Right lobe of liver (tissue), 6 donors: Measurements from ENCODE around the gene AGPAT1. TPM values are rescaled to one million over a fixed set of nuclear protein-coding genes. Genes with fewer than 3 reads are reported as not detected.

Experiments used
- ATAC-seq, 4 donors: fragments of 200-7000 bp; cut with Tn5 transposase; one replicate each; pipeline ENCODE4 v1.9.1; 2020; ENCODE audit warnings: mild to moderate bottlenecking in 4 of 4, moderate library complexity in 4 of 4
- DNase-seq, 3 donors: peaks; one replicate each; pipeline ENCODE4 v3.0.0-alpha.2; 2020
- H3K27ac ChIP-seq, 3 donors: fragments of 200-600 bp; one replicate each; pipeline ENCODE4 v1.8.0; 2022
- H3K27me3 ChIP-seq, 2 donors: fragments of 200-600 bp; one replicate each; pipeline ENCODE4 v1.8.0; 2022
- H3K36me3 ChIP-seq, 4 donors: fragments of 200-600 bp; sonication (generic) in 1 of 4; one replicate each; pipeline versions ENCODE4 v1.5.1 to v1.8.0; 2017 to 2022; ENCODE audit warnings: control low read depth in 1 of 4
- H3K4me1 ChIP-seq, 4 donors: fragments of 200-600 bp; sonication (generic) in 1 of 4; one replicate each; pipeline versions ENCODE4 v1.5.1 to v1.8.0; 2017 to 2022; ENCODE audit warnings: control low read depth in 1 of 4
- H3K4me3 ChIP-seq, 3 donors: fragments of 200-600 bp; one replicate each; pipeline ENCODE4 v1.8.0; 2022
- H3K9me3 ChIP-seq, 4 donors: fragments of 200-600 bp; sonication (generic) in 1 of 4; one replicate each; pipeline versions ENCODE4 v1.5.1 to v1.8.0; 2017 to 2022; ENCODE audit warnings: control low read depth in 1 of 4
- POLR2A ChIP-seq: fragments of 450-650 bp; IDR thresholded peaks from one replicate; pipeline ENCODE4 v1.6.1; 2017; ENCODE audit warnings: antibody characterized with exemption, mild to moderate bottlenecking
- WGBS: methylation state at CpG from one replicate; pipeline ENCODE4 v1.1.6; 2018; ENCODE audit warnings: low coverage, low lambda C conversion rate; ENCODE audit not compliant: insufficient coverage; ENCODE audit errors: missing lambda C conversion rate; 5-methylcytosine and 5-hydroxymethylcytosine counted together
- intact Hi-C, 2 donors: fragments of 100-400 bp; cut with DNase I; formaldehyde crosslinking; loops; one replicate each; pipeline versions ENCODE4 v1.11.2 to v1.14.1; 2022
- long read RNA-seq: library from polyadenylated mRNA; unstranded; transcript quantifications from one replicate; pipeline ENCODE4 v2.0.0, GENCODE V29; 2019
- total RNA-seq, 6 experiments: library from RNA; depleted of rRNA in 2 of 6; stranded (reverse); fragments of >200 nt in 2 of 6; fragmentation: NEBNext Ultra II Directional in 3 of 6; extraction: Animal tissue kit (Norgen Biotek cat#: 25700) in 3 of 6; gene quantifications; one replicate each; pipeline versions ENCODE4 v1.1.0 to v1.2.4, GENCODE V29; 2016 to 2023
- TF ChIP-seq, protein P1 (sequence below), 4 donors: fragments of 200-600 bp in 3 of 4; fragments of 450-650 bp in 1 of 4; IDR thresholded peaks; one replicate each; pipeline versions ENCODE4 v1.5.1 to v1.8.0; 2016 to 2022; ENCODE audit warnings: antibody characterized with exemption in 4 of 4, mild to moderate bottlenecking in 2 of 4
- donor health status: DM: no; HTN: yes; CAD: no.
- donor health status: DM: no; HTN: no; CAD: no.
- donor health status: DM: no; HTN: no; CAD: no.
- donor health status: DM: no; HTN: yes; CAD: no.
- donor health status: DM: no; HTN: yes; CAD: no.

Gene AGPAT1
- 10 to 100 TPM; 23.5 to 36.9 (median 31.6) TPM for total RNA-seq
- long read RNA-seq, partial matches to known transcripts = 0 of 3 reads
- long read RNA-seq, other reads (novel, unspliced or antisense) = 3 of 3 reads

DNA sequence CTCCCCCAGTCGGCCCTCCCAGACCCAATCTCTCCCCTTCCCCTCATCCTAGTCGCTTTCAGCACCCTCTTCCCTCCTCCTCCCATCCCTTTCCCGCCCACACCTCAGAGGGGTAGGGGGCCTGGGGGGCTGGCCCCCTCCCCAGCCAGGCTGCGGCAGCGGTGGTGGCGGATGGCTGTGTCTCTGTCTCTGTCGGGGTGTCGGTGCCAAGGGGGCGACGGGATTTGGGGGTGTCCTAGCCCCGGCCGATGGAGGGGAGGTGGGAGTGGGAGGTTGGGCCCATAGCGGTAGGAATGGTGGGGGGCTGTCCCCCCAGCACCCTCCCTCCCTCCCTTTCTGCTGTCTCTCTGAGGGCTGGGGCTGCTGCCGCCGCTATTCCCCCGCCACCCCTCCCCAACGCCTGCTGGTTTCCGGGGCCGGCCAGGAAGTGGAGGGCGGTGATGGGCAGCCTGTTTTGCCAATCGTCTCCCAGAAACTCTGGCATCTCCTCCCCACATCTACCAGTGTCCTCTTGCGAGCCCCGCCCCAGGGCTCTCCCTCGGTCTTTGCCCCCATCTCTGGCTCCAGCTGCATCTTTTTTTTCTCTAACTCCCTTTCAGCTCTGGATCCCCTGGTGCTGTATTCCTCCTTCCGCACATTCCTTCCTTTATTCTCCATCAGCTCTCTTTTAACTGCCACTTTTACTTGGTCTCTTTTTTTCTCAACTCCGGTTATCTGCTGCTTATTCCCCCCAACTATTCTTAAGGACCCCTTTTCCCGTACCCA is at the start of gene AGPAT1:
AGPAT1 (minus strand) TSS at position 374 of the 765 bp plus-strand sequence. CDS start 4,588 bp downstream, outside the sequence.
- ATAC-seq (peak; percentile 72 to 80 (median 74)), DNase-seq (peak; percentile 97 to 99 (median 99))
- WGBS = 2% methylated on average over 24 of the region's 27 CpGs
- intact Hi-C loops = no loop called here
- Histone ChIP-seq H3K4me3 (peak within 1 kb of the TSS; percentile 85 to 89 (median 87)), H3K27ac (peak within 1 kb of the TSS; percentile 73 to 97 (median 82)), H3K36me3 (peaks cover 0 to 3% (median 0%) of the 10 kb centered on the region in 4 donors), H3K27me3 (no peaks in the 10 kb centered on the region), H3K4me1 (peaks cover 0 to 32% (median 9%) of the 10 kb centered on the region in 4 donors), H3K9me3 (no peaks in the 10 kb centered on the region)
- TF ChIP-seq, protein P1, sequence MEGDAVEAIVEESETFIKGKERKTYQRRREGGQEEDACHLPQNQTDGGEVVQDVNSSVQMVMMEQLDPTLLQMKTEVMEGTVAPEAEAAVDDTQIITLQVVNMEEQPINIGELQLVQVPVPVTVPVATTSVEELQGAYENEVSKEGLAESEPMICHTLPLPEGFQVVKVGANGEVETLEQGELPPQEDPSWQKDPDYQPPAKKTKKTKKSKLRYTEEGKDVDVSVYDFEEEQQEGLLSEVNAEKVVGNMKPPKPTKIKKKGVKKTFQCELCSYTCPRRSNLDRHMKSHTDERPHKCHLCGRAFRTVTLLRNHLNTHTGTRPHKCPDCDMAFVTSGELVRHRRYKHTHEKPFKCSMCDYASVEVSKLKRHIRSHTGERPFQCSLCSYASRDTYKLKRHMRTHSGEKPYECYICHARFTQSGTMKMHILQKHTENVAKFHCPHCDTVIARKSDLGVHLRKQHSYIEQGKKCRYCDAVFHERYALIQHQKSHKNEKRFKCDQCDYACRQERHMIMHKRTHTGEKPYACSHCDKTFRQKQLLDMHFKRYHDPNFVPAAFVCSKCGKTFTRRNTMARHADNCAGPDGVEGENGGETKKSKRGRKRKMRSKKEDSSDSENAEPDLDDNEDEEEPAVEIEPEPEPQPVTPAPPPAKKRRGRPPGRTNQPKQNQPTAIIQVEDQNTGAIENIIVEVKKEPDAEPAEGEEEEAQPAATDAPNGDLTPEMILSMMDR (IDR thresholded peaks at IDR 0.05) = no peak
- TF ChIP-seq POLR2A = peak; percentile 59

- H3K36me3 ChIP-seq = no peaks in the 10 kb centered on the region
- H3K4me3 ChIP-seq = no peak overlapping the region
- intact Hi-C loops = no loop called here
- 69% methylated on average over 2 of the region's 2 CpGs for WGBS
- H3K4me1 ChIP-seq = no peaks in the 10 kb centered on the region
- no peak overlapping the region for H3K27ac ChIP-seq
- TF ChIP-seq POLR2A = no peak
- DNase-seq (no peak), ATAC-seq (no peak)
- no peaks in the 10 kb centered on the region for H3K9me3 ChIP-seq
- no peaks in the 10 kb centered on the region for H3K27me3 ChIP-seq
Observed at GRCh38 chr6:32224696-32225095, 48.8 kb upstream of the AGPAT1 start.

DNA sequence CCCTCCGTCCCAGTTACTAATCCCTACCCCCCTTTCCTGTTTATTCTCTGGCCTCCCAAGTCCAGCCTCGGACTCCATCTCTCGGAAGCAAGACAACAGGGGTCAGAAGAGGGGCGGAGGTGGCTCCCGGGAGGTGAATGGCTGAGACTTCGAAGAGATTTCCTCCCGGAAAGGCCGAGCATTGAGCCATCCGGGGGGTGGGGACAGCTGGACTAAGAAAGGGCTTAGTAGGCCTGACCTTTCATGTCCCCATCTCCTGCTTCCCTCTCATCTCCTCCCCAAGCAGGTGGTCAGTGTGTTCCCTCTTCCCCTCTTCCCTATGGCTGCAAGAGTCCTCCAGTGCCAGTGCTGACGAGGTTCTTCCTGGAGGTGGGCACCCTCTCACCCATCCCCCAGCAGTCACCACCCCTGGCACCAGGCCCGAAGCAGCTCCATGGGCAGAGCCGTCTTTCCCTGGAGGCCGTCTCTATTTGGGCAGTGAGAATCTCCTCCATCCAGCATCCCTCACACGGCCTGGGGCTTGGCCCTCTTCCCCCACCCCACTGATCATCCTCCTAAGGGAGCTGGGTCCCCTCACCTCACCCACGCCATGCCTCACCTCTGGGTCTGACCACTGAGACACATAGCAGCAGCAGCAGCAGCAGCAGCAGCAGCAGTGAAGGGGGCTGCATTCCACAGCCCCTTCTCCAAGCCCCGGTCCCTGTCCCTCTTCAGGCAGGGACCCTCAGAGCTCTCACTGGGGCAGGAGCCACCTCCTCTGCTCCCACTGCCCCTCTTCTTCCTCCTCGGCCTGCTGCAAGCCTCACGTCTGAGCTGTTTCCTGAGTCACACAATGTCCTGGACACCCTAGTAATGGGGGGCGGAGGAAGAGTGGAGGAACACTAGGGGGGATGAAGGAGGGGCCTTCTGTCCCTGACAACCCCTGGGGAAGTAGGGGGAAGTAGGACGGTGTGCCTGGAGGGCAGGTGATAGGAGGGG is 47.7 kb upstream of the AGPAT1 start, which contains the start of gene NOTCH4:
NOTCH4 (minus strand) TSS at position 810 of the 978 bp plus-strand sequence; CDS start at position 671, 139 bp downstream.
- Histone ChIP-seq H3K27me3 (no peaks in the 10 kb centered on the region), H3K4me3 (peak within 1 kb of the TSS; percentile 7 to 25 (median 19)), H3K36me3 (no peaks in the 10 kb centered on the region), H3K4me1 (no peaks in the 10 kb centered on the region), H3K27ac (peak within 1 kb of the TSS in 1 of 3 donors; percentile 43), H3K9me3 (no peaks in the 10 kb centered on the region)
- no peak for TF ChIP-seq POLR2A
- TF ChIP-seq, protein P1 (IDR thresholded peaks at IDR 0.05) = no peak
- peak; percentile 68 to 80 (median 74) for ATAC-seq
- peak in 2 of 3 donors; percentile 53 to 55 for DNase-seq
- 37% methylated on average over 18 of the region's 20 CpGs for WGBS
- intact Hi-C loops = no loop called here

- no peaks in the 10 kb centered on the region for H3K9me3 ChIP-seq
- TF ChIP-seq POLR2A = no peak
- TF ChIP-seq, protein P1 (IDR thresholded peaks at IDR 0.05) = no peak
- 80% methylated on average over 3 of the region's 8 CpGs for WGBS
- DNase-seq (peak in 1 of 3 donors; percentile 31), ATAC-seq (no peak)
- peak overlapping the region in 2 of 3 donors; percentile 19 to 25 for H3K4me3 ChIP-seq
- no peaks in the 10 kb centered on the region for H3K27me3 ChIP-seq
- no peaks in the 10 kb centered on the region for H3K36me3 ChIP-seq
- H3K27ac ChIP-seq = no peak overlapping the region
- intact Hi-C loops = no loop called here
- no peaks in the 10 kb centered on the region for H3K4me1 ChIP-seq
Observed at GRCh38 chr6:32222333-32223230, 46.7 kb upstream of the AGPAT1 start.
